ENCODE data around the gene SLC46A3.
"Not testable (repeated sequence)": the region's sequence is repeated elsewhere in the genome, so short reads cannot be mapped to it uniquely, and the experiment has no call there.

The SLC46A3 gene

GRCh38 chr13:28684257-28684656 is 34.5 kb downstream of the SLC46A3 start:
- DNase-seq (ENCODE audit: low read depth in 4 of 4, low spot score in 1 of 4), result no peak

GRCh38 chr13:28683169-28683568 is 35.6 kb downstream of the SLC46A3 start:
- DNase-seq (ENCODE audit: low read depth in 4 of 4, low spot score in 1 of 4), result not testable (repeated sequence)

GRCh38 chr13:28680541-28680940 is 38.2 kb downstream of the SLC46A3 start:
- DNase-seq (ENCODE audit: low read depth in 4 of 4, low spot score in 1 of 4), result no peak

- no peak for DNase-seq (ENCODE audit: low read depth in 4 of 4, low spot score in 1 of 4)
Observed at GRCh38 chr13:28679628-28680027, 39.1 kb downstream of the SLC46A3 start.

- no peak for DNase-seq (ENCODE audit: low read depth in 4 of 4, low spot score in 1 of 4)
Observed at GRCh38 chr13:28678809-28679208, 40.0 kb downstream of the SLC46A3 start.

GRCh38 chr13:28671126-28671792 is 47.5 kb downstream of the SLC46A3 start:
- DNase-seq (ENCODE audit: low read depth in 4 of 4, low spot score in 1 of 4), result no peak

GRCh38 chr13:28666897-28667488 is 51.8 kb downstream of the SLC46A3 start:
- DNase-seq (ENCODE audit: low read depth in 4 of 4, low spot score in 1 of 4), result no peak

GRCh38 chr13:28659621-28659970 is 59.2 kb downstream of the SLC46A3 start:
- DNase-seq (ENCODE audit: low read depth in 4 of 4, low spot score in 1 of 4), result no peak

- DNase-seq (ENCODE audit: low read depth in 4 of 4, low spot score in 1 of 4), result peak; percentile 75 to 92 (median 87)
Observed at GRCh38 chr13:28658796-28659620, 59.8 kb downstream of the SLC46A3 start, which contains the start of gene POMP. Gene POMP, plus strand, starts transcription at chr13:28659130. Its CDS starts 55 bp downstream, at chr13:28659185.

- no peak for DNase-seq (ENCODE audit: low read depth in 4 of 4, low spot score in 1 of 4)
Observed at GRCh38 chr13:28658539-28658795, 60.3 kb downstream of the SLC46A3 start.

- DNase-seq (ENCODE audit: low read depth in 4 of 4, low spot score in 1 of 4), result no peak
Observed at GRCh38 chr13:28657784-28658538, 60.8 kb downstream of the SLC46A3 start.

GRCh38 chr13:28655561-28655960 is 63.2 kb downstream of the SLC46A3 start:
- no peak for DNase-seq (ENCODE audit: low read depth in 4 of 4, low spot score in 1 of 4)

- no peak for DNase-seq (ENCODE audit: low read depth in 4 of 4, low spot score in 1 of 4)
Observed at GRCh38 chr13:28654276-28654675, 64.5 kb downstream of the SLC46A3 start.

- no peak for DNase-seq (ENCODE audit: low read depth in 4 of 4, low spot score in 1 of 4)
Observed at GRCh38 chr13:28653111-28653510, 65.7 kb downstream of the SLC46A3 start.

GRCh38 chr13:28651810-28652401 is 66.9 kb downstream of the SLC46A3 start:
- DNase-seq (ENCODE audit: low read depth in 4 of 4, low spot score in 1 of 4), result no peak

- DNase-seq (ENCODE audit: low read depth in 4 of 4, low spot score in 1 of 4), result no peak
Observed at GRCh38 chr13:28650284-28650683, 68.5 kb downstream of the SLC46A3 start.
